ENCODE data around the gene CUX1.
"Not testable (repeated sequence)": the region's sequence is repeated elsewhere in the genome, so short reads cannot be mapped to it uniquely, and the experiment has no call there.

The CUX1 gene

DNA sequence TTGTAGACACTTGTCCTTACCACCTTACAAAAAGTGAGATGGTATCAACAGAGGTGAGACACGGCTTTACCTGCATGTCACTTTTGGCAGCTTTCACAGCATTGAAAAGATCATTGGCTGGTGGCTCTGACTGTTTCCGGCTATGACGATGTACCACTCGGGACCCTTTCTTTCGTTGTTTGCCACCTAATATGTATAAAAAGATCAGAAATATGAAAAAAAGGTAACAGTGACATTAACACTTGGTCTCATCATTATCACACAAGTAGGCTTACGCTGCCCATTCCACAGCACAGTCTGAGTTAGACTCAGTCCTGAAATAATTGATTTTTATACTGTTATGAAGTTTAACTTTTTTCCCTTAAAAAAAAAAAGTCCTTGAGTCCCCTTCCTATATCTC is 509.8 kb downstream of the CUX1 start:
- not testable (repeated sequence) for DNase-seq

DNA sequence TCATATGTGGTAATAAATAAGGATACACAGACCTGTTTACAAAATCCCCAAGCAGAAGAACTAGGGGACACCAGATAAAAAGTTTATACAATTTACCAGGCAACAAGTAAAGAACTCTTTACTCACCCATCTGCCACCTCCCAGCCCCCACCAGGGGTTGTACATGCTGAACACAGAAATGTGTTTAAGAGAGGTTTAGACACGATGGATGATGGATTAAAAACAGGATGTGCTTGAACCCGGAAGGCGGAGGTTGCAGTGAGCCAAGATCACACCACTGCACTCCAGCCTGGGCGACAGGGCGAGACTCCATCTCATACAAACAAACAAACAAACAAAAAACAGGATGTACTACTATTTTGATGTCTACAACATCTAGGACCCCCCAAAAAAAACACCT is 511.4 kb downstream of the CUX1 start:
- not testable (repeated sequence) for DNase-seq

DNA sequence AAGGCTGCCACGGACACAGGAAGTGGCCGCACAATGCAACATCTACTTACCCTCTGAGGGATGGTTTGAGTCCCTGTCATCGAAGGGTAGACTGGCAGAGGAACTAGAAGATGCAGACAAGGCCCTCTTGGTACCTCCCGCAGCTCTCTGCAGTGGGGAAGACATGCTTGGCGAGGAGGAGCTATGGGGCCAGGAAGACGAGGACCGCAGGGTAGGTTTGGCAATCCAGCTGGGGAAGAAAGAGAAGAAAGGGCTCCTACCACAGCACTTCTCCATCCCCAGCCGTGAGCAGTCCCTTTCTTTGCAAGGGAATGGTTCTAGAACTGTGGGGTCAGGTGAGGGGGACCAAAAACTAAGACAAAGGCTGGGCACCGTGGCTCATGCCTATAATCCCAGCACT is 511.9 kb downstream of the CUX1 start:
- DNase-seq: not testable (repeated sequence)

DNA sequence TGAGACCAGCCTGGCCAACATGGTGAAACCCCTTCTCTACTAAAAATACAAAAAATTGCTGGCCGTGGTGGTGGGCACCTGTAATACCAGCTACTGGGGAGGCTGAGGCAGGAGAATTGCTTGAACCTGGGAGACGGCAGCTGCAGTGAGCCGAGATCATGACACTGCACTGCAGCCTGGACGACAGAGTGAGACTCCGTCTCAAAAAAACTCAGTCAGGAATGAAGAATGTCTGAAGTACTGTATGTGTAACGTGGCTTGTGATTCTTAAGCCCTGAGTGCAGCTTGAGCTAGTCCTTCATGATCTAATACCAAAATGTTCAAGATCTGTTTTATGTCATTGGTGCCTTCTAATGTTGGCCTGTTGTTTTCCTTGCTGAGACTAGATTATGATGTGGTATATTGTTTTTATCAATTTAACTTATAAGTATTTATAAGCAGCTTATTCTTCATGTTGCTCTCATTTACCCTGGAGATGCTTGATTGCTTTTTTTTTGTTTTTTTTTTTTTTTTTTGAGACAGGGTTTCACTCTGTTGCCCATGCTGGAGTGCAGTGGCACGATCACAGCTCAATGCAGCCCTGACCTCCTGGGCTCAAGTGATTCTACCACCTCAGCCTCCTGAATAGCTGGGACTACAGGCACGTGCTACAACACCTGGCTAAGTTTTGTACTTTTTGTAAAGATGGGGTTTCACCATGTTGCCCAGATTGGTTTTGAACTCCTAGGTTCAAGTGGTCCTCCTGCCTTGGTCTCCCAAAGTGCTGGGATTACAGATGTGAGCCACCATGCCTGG is 513.4 kb downstream of the CUX1 start:
- DNase-seq: not testable (repeated sequence)
